Breast epithelium (tissue), 3 donors: ENCODE results near the gene MSGN1.

Source experiments
- POLR2A ChIP-seq: fragments of 450-650 bp; IDR thresholded peaks from one replicate; pipeline ENCODE4 v1.6.1; 2016; ENCODE audit warnings: antibody characterized with exemption, mild to moderate bottlenecking, moderate library complexity
- TF ChIP-seq, protein P1 (sequence below), 3 donors: fragments of 450-650 bp; IDR thresholded peaks; one replicate each; pipeline ENCODE4 v1.5.1; 2016 to 2017; ENCODE audit warnings: antibody characterized with exemption in 3 of 3, mild to moderate bottlenecking in 3 of 3, moderate library complexity in 3 of 3

GRCh38 chr2:17772532-17772931 lies 43.7 kb upstream of the MSGN1 start:
- TF ChIP-seq, protein P1, sequence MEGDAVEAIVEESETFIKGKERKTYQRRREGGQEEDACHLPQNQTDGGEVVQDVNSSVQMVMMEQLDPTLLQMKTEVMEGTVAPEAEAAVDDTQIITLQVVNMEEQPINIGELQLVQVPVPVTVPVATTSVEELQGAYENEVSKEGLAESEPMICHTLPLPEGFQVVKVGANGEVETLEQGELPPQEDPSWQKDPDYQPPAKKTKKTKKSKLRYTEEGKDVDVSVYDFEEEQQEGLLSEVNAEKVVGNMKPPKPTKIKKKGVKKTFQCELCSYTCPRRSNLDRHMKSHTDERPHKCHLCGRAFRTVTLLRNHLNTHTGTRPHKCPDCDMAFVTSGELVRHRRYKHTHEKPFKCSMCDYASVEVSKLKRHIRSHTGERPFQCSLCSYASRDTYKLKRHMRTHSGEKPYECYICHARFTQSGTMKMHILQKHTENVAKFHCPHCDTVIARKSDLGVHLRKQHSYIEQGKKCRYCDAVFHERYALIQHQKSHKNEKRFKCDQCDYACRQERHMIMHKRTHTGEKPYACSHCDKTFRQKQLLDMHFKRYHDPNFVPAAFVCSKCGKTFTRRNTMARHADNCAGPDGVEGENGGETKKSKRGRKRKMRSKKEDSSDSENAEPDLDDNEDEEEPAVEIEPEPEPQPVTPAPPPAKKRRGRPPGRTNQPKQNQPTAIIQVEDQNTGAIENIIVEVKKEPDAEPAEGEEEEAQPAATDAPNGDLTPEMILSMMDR (IDR thresholded peaks at IDR 0.05): no peak
- TF ChIP-seq POLR2A: no peak
